ENCODE data around the gene DGLUCY.

DGLUCY gene

DNA sequence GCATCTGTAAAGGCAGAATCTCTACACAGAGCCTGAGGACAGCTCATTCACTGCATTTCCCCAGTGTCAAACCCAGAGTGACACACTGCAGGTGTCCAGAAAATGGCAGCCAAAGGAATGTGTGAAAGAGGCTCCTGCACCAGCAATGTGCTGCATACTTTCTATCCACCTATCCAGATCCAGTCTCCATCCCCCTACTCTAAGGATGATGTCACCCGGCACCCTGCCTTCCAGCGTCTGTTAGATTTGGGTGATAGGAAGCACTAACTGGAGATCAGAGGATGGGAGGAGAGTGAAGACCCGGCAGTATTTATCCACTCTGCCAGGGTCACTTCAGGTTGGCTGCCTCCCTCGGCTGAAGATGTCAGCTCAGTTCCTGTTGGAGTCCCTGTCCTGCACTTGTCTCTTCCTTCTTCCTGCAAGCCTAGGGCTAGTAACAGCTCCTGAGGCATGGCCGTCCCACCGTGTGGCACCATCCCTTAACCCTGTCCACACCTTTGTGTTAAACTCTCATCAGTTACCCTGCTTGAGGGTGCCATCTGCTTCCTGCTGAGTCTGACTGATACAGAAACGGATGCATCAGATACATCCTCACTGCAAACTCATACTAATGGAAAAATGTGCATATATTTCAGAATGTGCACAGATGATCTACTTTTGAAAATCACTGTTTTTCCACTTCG, 143.6 kb downstream of the DGLUCY start:
- TF ChIP-seq, protein P1, sequence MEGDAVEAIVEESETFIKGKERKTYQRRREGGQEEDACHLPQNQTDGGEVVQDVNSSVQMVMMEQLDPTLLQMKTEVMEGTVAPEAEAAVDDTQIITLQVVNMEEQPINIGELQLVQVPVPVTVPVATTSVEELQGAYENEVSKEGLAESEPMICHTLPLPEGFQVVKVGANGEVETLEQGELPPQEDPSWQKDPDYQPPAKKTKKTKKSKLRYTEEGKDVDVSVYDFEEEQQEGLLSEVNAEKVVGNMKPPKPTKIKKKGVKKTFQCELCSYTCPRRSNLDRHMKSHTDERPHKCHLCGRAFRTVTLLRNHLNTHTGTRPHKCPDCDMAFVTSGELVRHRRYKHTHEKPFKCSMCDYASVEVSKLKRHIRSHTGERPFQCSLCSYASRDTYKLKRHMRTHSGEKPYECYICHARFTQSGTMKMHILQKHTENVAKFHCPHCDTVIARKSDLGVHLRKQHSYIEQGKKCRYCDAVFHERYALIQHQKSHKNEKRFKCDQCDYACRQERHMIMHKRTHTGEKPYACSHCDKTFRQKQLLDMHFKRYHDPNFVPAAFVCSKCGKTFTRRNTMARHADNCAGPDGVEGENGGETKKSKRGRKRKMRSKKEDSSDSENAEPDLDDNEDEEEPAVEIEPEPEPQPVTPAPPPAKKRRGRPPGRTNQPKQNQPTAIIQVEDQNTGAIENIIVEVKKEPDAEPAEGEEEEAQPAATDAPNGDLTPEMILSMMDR (IDR thresholded peaks at IDR 0.05; ENCODE audit: low read depth, low read length, missing control alignments), result no peak
- no peak overlapping the region for H3K27ac ChIP-seq
- in situ Hi-C loops (cut with HindIII; ENCODE audit: low pct_ligation_motif_present, low sequenced_read_pairs), result no loop called here
- no peak for DNase-seq
- H3K4me3 ChIP-seq (ENCODE audit: low read depth, low read length), result no peak overlapping the region
- H3K36me3 ChIP-seq (replicated peaks), result no peaks in the 10 kb centered on the region
- no peaks in the 10 kb centered on the region for H3K27me3 ChIP-seq (replicated peaks)

DNA sequence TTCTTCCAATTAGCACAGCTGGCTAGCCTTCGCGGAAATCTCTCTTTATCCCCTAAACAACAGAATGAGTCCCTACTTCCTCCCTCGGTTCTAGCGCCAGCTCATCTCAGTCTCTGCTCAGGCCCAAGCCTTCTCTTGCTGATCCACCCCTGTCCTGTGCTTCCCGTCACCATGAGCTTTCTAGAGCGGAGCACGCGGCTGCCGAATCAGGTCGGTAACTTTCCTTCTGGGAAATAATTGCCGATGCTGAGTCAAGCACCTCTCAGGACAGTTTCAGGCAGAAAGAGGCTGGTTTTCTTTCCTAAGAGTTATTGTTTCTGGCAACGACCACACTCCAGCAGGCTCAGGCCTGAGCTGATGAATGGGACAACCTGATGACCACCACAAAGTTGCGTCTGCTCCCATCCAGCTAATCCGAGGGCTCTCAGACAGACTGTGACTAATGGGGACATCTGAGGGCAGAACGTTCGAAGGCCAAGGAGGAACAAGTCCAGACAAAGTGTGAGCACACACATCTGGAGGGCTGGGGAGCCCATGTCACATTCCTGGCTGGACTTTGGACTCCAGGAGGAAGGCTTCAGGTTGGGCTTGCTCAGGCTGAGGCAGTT, 144.2 kb downstream of the DGLUCY start:
- H3K36me3 ChIP-seq (replicated peaks), result no peaks in the 10 kb centered on the region
- H3K27ac ChIP-seq, result no peak overlapping the region
- H3K27me3 ChIP-seq (replicated peaks), result no peaks in the 10 kb centered on the region
- TF ChIP-seq, protein P1 (IDR thresholded peaks at IDR 0.05; ENCODE audit: low read depth, low read length, missing control alignments), result no peak
- in situ Hi-C loops (cut with HindIII; ENCODE audit: low pct_ligation_motif_present, low sequenced_read_pairs), result no loop called here
- no peak for DNase-seq
- H3K4me3 ChIP-seq (ENCODE audit: low read depth, low read length), result no peak overlapping the region

DNA sequence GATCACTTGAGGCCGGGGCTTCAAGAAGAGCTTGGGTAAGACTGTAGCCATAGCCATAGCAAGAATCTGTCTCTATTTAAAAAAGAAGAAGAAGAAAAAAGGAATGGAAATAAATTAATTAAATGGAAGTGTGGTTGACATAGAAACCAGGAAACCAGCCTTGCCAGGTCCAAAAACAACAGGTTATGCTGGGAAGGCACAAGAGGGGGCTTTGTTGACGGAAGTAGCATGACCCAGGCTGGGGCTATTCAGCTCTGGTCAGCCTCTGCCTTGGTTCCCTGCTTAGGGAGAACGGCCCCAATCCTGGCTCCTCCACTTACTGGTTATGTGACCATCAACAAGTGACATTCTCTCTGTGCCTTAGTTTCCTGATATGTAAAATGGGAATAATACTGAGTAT, 145.0 kb downstream of the DGLUCY start:
- DNase-seq, result no peak
- Histone ChIP-seq H3K4me3 (ENCODE audit: low read depth, low read length) (no peak overlapping the region), H3K36me3 (replicated peaks) (no peaks in the 10 kb centered on the region), H3K27ac (no peak overlapping the region), H3K27me3 (replicated peaks) (no peaks in the 10 kb centered on the region)
- in situ Hi-C loops (cut with HindIII; ENCODE audit: low pct_ligation_motif_present, low sequenced_read_pairs), result no loop called here
- TF ChIP-seq, protein P1 (IDR thresholded peaks at IDR 0.05; ENCODE audit: low read depth, low read length, missing control alignments), result no peak

DNA sequence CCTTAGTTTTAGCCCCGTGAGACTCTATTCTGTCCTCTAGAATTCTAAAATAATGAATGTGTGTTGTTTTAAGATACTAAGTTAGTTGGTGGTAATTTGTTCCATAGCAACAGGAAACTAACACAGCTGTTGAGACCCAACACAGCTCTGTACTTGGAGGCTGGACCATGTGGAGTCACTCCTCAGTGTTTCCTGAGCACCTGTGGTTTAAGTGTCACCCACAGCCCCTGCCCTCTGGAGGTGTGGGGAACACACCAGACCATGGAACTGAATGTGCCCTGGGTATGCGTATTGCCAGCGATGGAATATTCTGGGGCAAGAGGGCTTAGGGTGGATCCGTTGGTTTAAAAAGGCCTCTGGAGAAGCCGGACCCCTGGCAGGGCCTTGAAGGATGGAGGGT, 147.2 kb downstream of the DGLUCY start:
- no peak overlapping the region for H3K27ac ChIP-seq
- in situ Hi-C loops (cut with HindIII; ENCODE audit: low pct_ligation_motif_present, low sequenced_read_pairs), result no loop called here
- no peaks in the 10 kb centered on the region for H3K36me3 ChIP-seq (replicated peaks)
- no peak for DNase-seq
- peaks cover 5% of the 10 kb centered on the region for H3K27me3 ChIP-seq (replicated peaks)
- TF ChIP-seq, protein P1 (IDR thresholded peaks at IDR 0.05; ENCODE audit: low read depth, low read length, missing control alignments), result no peak
- H3K4me3 ChIP-seq (ENCODE audit: low read depth, low read length), result no peak overlapping the region

DNA sequence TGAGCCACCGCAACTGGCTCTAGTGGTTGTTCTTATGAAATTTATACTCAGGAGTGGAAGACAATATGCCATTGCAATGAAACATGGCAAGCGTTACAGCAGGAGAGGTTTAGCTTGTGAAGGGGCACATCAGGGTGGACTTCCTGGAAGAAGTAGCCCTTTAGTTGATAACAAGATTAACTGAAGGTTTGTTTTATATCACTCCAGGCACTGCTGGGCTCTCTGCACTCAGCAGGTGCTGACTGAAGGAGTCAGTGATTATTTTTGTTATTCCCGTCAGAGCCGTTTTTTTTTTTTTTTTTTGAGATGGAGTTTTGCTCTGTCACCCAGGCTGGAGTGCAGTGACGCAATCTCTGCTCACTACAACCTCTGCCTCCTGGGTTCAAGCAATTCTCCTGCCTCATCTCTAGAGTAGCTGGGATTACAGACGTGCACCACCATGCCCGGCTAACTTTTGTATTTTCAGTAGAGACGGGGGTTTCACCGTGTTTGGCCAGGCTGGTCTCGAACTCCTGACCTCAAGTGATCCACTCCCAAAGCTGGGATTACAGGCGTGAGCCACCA, 148.2 kb downstream of the DGLUCY start:
- in situ Hi-C loops (cut with HindIII; ENCODE audit: low pct_ligation_motif_present, low sequenced_read_pairs), result no loop called here
- H3K27ac ChIP-seq, result no peak overlapping the region
- no peak for DNase-seq

More for the DNA sequence above, 148.2 kb downstream of the DGLUCY start:
- Histone ChIP-seq H3K4me3 (ENCODE audit: low read depth, low read length) (no peak overlapping the region), H3K36me3 (replicated peaks) (no peaks in the 10 kb centered on the region), H3K27me3 (replicated peaks) (peaks cover 5% of the 10 kb centered on the region)
- TF ChIP-seq, protein P1 (IDR thresholded peaks at IDR 0.05; ENCODE audit: low read depth, low read length, missing control alignments), result no peak

All from brain microvascular endothelial cell (primary cell).